ENCODE data around the gene PYDC1.

DNA sequence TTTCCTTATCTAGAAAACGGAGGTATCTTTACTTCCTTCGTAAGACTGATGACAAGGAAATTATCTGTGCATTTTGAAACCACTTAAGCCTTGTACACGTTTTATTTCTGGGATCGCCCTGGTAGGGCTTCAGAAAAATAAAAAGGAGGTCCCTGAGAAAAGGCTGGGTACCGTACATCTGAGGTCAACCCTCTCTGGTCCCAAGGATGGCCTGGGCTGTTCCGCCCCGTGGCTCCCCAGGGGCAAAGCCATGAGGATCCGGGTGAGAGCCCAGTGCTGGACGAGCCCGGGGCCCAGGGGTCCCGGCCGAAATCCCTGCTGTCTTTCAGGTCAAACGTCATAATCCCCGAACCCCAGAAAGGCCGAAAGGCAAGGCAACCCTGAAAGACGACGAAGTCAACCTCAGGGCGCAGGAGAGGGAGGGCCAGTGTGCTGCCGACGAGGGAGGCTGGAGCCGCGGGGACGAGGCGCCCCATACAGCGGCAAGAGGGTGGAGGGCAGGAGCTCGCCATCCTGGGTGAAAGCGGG is 37.7 kb downstream of the PYDC1 start:
- TF ChIP-seq KDM5A (IDR thresholded peaks at IDR 0.05; ENCODE audit: low read length) (no peak), POLR2A (IDR thresholded peaks at IDR 0.05; ENCODE audit: control extremely low read depth in 1 of 2, low read depth in 2 of 2, low read length in 2 of 2) (no peak), TAF7 (optimal IDR thresholded peaks at IDR 0.05; ENCODE audit: borderline replicate concordance, low read depth, low read length) (no peak), GTF2F1 (IDR thresholded peaks at IDR 0.05; ENCODE audit: borderline replicate concordance, low read depth, low read length) (no peak), ASH2L (IDR thresholded peaks at IDR 0.05; ENCODE audit: low read length) (no peak), JUN (IDR thresholded peaks at IDR 0.05; ENCODE audit: low read depth, low read length) (no peak), RXRA (IDR thresholded peaks at IDR 0.05; ENCODE audit: insufficient read depth, low read depth, low read length) (no peak), ZNF274 (IDR thresholded peaks at IDR 0.05; ENCODE audit: borderline replicate concordance, extremely low read depth, low read length) (no peak), YY1 (IDR thresholded peaks at IDR 0.05; ENCODE audit: low read depth, low read length) (no peak), RFX5 (IDR thresholded peaks at IDR 0.05; ENCODE audit: borderline replicate concordance, low read depth, low read length) (no peak), FOSL1 (IDR thresholded peaks at IDR 0.05; ENCODE audit: insufficient read depth, low read depth, low read length) (no peak)
- TF ChIP-seq, protein P1, sequence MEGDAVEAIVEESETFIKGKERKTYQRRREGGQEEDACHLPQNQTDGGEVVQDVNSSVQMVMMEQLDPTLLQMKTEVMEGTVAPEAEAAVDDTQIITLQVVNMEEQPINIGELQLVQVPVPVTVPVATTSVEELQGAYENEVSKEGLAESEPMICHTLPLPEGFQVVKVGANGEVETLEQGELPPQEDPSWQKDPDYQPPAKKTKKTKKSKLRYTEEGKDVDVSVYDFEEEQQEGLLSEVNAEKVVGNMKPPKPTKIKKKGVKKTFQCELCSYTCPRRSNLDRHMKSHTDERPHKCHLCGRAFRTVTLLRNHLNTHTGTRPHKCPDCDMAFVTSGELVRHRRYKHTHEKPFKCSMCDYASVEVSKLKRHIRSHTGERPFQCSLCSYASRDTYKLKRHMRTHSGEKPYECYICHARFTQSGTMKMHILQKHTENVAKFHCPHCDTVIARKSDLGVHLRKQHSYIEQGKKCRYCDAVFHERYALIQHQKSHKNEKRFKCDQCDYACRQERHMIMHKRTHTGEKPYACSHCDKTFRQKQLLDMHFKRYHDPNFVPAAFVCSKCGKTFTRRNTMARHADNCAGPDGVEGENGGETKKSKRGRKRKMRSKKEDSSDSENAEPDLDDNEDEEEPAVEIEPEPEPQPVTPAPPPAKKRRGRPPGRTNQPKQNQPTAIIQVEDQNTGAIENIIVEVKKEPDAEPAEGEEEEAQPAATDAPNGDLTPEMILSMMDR (IDR thresholded peaks at IDR 0.05; ENCODE audit: control extremely low read depth in 1 of 3, insufficient read depth in 1 of 3, low read depth in 1 of 3, low read length in 3 of 3): no peak

Measured in H1 (cell line).